GM18873 (cell line): ENCODE measurements around the gene ISL2.

Source experiments
- ATAC-seq: cut with Tn5 transposase; IDR thresholded peaks from one replicate; pipeline ENCODE4 v1.9.1; 2021; ENCODE audit warnings: mild to moderate bottlenecking, moderate library complexity, moderate number of reproducible peaks; ENCODE audit not compliant: unreplicated experiment, low FRiP score

Gene ISL2

GRCh38 chr15:76341366-76342057 is 4.9 kb downstream of the ISL2 start:
- no peak for ATAC-seq

- ATAC-seq: no peak
These were observed 5.4 kb downstream of the ISL2 start for GRCh38 chr15:76342058-76342381.

- no peak for ATAC-seq
These were observed 6.0 kb downstream of the ISL2 start for GRCh38 chr15:76342382-76343201.

- ATAC-seq: no peak
These were observed 6.9 kb downstream of the ISL2 start for GRCh38 chr15:76343313-76343996.

GRCh38 chr15:76344893-76345582 is 8.5 kb downstream of the ISL2 start:
- ATAC-seq: no peak

GRCh38 chr15:76345583-76345879 is 9.0 kb downstream of the ISL2 start:
- no peak for ATAC-seq

- no peak for ATAC-seq
These were observed 9.5 kb downstream of the ISL2 start for GRCh38 chr15:76345880-76346668.

- ATAC-seq: no peak
These were observed 10.3 kb downstream of the ISL2 start for GRCh38 chr15:76346669-76347481.

- no peak for ATAC-seq
These were observed 11.0 kb downstream of the ISL2 start for GRCh38 chr15:76347482-76348055.

GRCh38 chr15:76349301-76350070 is 12.9 kb downstream of the ISL2 start:
- ATAC-seq: no peak

- ATAC-seq: no peak
These were observed 16.5 kb downstream of the ISL2 start for GRCh38 chr15:76353023-76353577.

- no peak for ATAC-seq
These were observed 17.3 kb downstream of the ISL2 start for GRCh38 chr15:76353903-76354302.

GRCh38 chr15:76354823-76355440 is 18.4 kb downstream of the ISL2 start:
- ATAC-seq: no peak

GRCh38 chr15:76358453-76358852 is 21.9 kb downstream of the ISL2 start:
- no peak for ATAC-seq

- no peak for ATAC-seq
These were observed 22.6 kb downstream of the ISL2 start for GRCh38 chr15:76359152-76359551.

GRCh38 chr15:76360416-76360815 is 23.8 kb downstream of the ISL2 start:
- no peak for ATAC-seq

- no peak for ATAC-seq
These were observed 26.7 kb downstream of the ISL2 start for GRCh38 chr15:76363251-76363650.

- no peak for ATAC-seq
These were observed 30.1 kb downstream of the ISL2 start for GRCh38 chr15:76366714-76367113.
